ENCODE data around the gene LRTM2. TPM values are rescaled to one million over a fixed set of nuclear protein-coding genes. Genes with fewer than 3 reads are reported as not detected.

LRTM2 gene
- total RNA-seq, 1 experiment from 2014 or later, result not detected

GRCh38 chr12:1779783-1780182, 40.6 kb upstream of the LRTM2 start:
- intact Hi-C loops (cut with micrococcal nuclease), result no loop called here
- H3F3A ChIP-seq (ENCODE audit: low read length, unreplicated experiment), result no peaks in the 10 kb centered on the region
- TF ChIP-seq EZH2phosphoT487 (IDR thresholded peaks at IDR 0.05; ENCODE audit: borderline replicate concordance, low read length) (no peak), CTCF (conservative IDR thresholded peaks at IDR 0.05; ENCODE audit: low read depth, low read length) (no peak), EZH2 (IDR thresholded peaks at IDR 0.05; ENCODE audit: low read length, unreplicated experiment) (no peak)
- H4K20me1 ChIP-seq (ENCODE audit: low read length), result no peaks in the 10 kb centered on the region
- no peak overlapping the region for H2AFZ ChIP-seq (ENCODE audit: low read length)
- no peak for ATAC-seq
- peaks cover 30% of the 10 kb centered on the region for H3K4me1 ChIP-seq (ENCODE audit: insufficient read depth, low read length)
- no peaks in the 10 kb centered on the region for H3K79me2 ChIP-seq (ENCODE audit: low read length)
- no peak overlapping the region for H3K9ac ChIP-seq (ENCODE audit: low read length)
- H3K9me3 ChIP-seq (ENCODE audit: low read length), result no peaks in the 10 kb centered on the region
- CTCF ChIA-PET, result no interaction called here
- no peaks in the 10 kb centered on the region for H3K9me2 ChIP-seq (replicated peaks; ENCODE audit: low read length)
- DNase-seq, result no peak
- POLR2A ChIA-PET (ENCODE audit: unreplicated experiment), result no interaction called here
- no peak overlapping the region for H3K27ac ChIP-seq (ENCODE audit: low read length)
- BruUV-seq (replicated peaks), result no TSS peak
- H3K36me3 ChIP-seq (ENCODE audit: low read depth, low read length), result peaks cover 17% of the 10 kb centered on the region; the same call in 1 of the 2 replicates
- H3K4me2 ChIP-seq (ENCODE audit: low read length), result no peak overlapping the region
- no peak overlapping the region for H3K4me3 ChIP-seq (ENCODE audit: low read length)
- H3K27me3 ChIP-seq (ENCODE audit: low read length), result no peaks in the 10 kb centered on the region

- Histone ChIP-seq H3K36me3 (ENCODE audit: low read depth, low read length) (peaks cover 21% of the 10 kb centered on the region; the same call in 1 of the 2 replicates), H3K4me1 (ENCODE audit: insufficient read depth, low read length) (peaks cover 13% of the 10 kb centered on the region), H3K4me2 (ENCODE audit: low read length) (no peak overlapping the region), H3K27ac (ENCODE audit: low read length) (no peak overlapping the region), H4K20me1 (ENCODE audit: low read length) (no peaks in the 10 kb centered on the region), H3K9ac (ENCODE audit: low read length) (no peak overlapping the region), H3F3A (ENCODE audit: low read length, unreplicated experiment) (no peaks in the 10 kb centered on the region), H3K4me3 (ENCODE audit: low read length) (no peak overlapping the region), H3K9me2 (replicated peaks; ENCODE audit: low read length) (no peaks in the 10 kb centered on the region), H3K79me2 (ENCODE audit: low read length) (no peaks in the 10 kb centered on the region), H3K27me3 (ENCODE audit: low read length) (no peaks in the 10 kb centered on the region), H3K9me3 (ENCODE audit: low read length) (no peaks in the 10 kb centered on the region), H2AFZ (ENCODE audit: low read length) (no peak overlapping the region)
- no peak for ATAC-seq
- ChIA-PET POLR2A (ENCODE audit: unreplicated experiment) (no interaction called here), CTCF (no interaction called here)
- no TSS peak for BruUV-seq (replicated peaks)
- intact Hi-C loops (cut with micrococcal nuclease), result no loop called here
- DNase-seq, result no peak
- no peak for TF ChIP-seq EZH2phosphoT487 (IDR thresholded peaks at IDR 0.05; ENCODE audit: borderline replicate concordance, low read length)
- TF ChIP-seq CTCF (conservative IDR thresholded peaks at IDR 0.05; ENCODE audit: low read depth, low read length), result no peak
- TF ChIP-seq EZH2 (IDR thresholded peaks at IDR 0.05; ENCODE audit: low read length, unreplicated experiment), result no peak
These were observed 38.6 kb upstream of the LRTM2 start for GRCh38 chr12:1781772-1782171.

- Histone ChIP-seq H3K27me3 (ENCODE audit: low read length) (no peaks in the 10 kb centered on the region), H4K20me1 (ENCODE audit: low read length) (no peaks in the 10 kb centered on the region), H3K4me2 (ENCODE audit: low read length) (no peak overlapping the region), H3K36me3 (ENCODE audit: low read depth, low read length) (peaks cover 21% of the 10 kb centered on the region; the same call in 1 of the 2 replicates), H3K4me3 (ENCODE audit: low read length) (no peak overlapping the region), H2AFZ (ENCODE audit: low read length) (no peak overlapping the region), H3K79me2 (ENCODE audit: low read length) (no peaks in the 10 kb centered on the region), H3K9me3 (ENCODE audit: low read length) (no peaks in the 10 kb centered on the region), H3K4me1 (ENCODE audit: insufficient read depth, low read length) (peaks cover 9% of the 10 kb centered on the region), H3K9ac (ENCODE audit: low read length) (no peak overlapping the region), H3K27ac (ENCODE audit: low read length) (no peak overlapping the region), H3F3A (ENCODE audit: low read length, unreplicated experiment) (no peaks in the 10 kb centered on the region), H3K9me2 (replicated peaks; ENCODE audit: low read length) (no peaks in the 10 kb centered on the region)
- intact Hi-C loops (cut with micrococcal nuclease), result no loop called here
- DNase-seq (no peak), ATAC-seq (no peak)
- no peak for TF ChIP-seq EZH2phosphoT487 (IDR thresholded peaks at IDR 0.05; ENCODE audit: borderline replicate concordance, low read length)
- TF ChIP-seq CTCF (conservative IDR thresholded peaks at IDR 0.05; ENCODE audit: low read depth, low read length), result no peak
- TF ChIP-seq EZH2 (IDR thresholded peaks at IDR 0.05; ENCODE audit: low read length, unreplicated experiment), result no peak
- ChIA-PET POLR2A (ENCODE audit: unreplicated experiment) (no interaction called here), CTCF (no interaction called here)
- BruUV-seq (replicated peaks), result no TSS peak
These were observed 38.1 kb upstream of the LRTM2 start for GRCh38 chr12:1782215-1782614.

Data from PC-3 (cell line).